ENCODE measurements around the gene RTP5.

GRCh38 chr2:241910604-241911520 lies 41.3 kb downstream of the RTP5 start:
- TF ChIP-seq CTCF (IDR thresholded peaks at IDR 0.05; ENCODE audit: insufficient read depth, low read length, poor library complexity, severe bottlenecking), result no peak
- TF ChIP-seq EZH2phosphoT487 (conservative IDR thresholded peaks at IDR 0.05; ENCODE audit: low read length), result no peak
